PC-3 (cell line): Measurements from ENCODE around the gene AP3B1. TPM values are rescaled to one million over a fixed set of nuclear protein-coding genes. Genes with fewer than 3 reads are reported as not detected.

ENCODE experiments used
- ATAC-seq: fragments of 200-7000 bp; cut with Tn5 transposase; 2 replicates; pipeline ENCODE4 v1.9.1; 2020; ENCODE audit warnings: mild to moderate bottlenecking, moderate library complexity
- BruUV-seq: library from RNA; stranded (reverse); fragments of 400-500 nt; replicated peaks from 2 replicates; lab custom pipeline; 2021; lab: Mats Ljungman, UMichigan
- CTCF ChIA-PET: fragments of 300-600 bp; sonication (Branson Sonifier 250); formaldehyde crosslinking; loops from one replicate; lab custom pipeline; 2022; ENCODE audit warnings: antibody characterized with exemption; lab: Charles Lee
- POLR2A ChIA-PET: fragments of 300-600 bp; sonication (Branson Sonifier 250); formaldehyde crosslinking; loops from one replicate; lab custom pipeline; 2022; ENCODE audit warnings: antibody characterized with exemption; ENCODE audit not compliant: unreplicated experiment; lab: Charles Lee
- DNase-seq: peaks from one replicate; pipeline ENCODE4 v3.0.0-alpha.2; 2015
- H2AFZ ChIP-seq: fragments of 300-600 bp; sonication (generic); 2 replicates; pipeline ENCODE4 v1.6.0; 2016; ENCODE audit warnings: antibody characterized with exemption, low read length
- H3F3A ChIP-seq: fragments of 300-600 bp; sonication (generic); one replicate; pipeline ENCODE4 v1.6.0; 2017; ENCODE audit warnings: antibody characterized with exemption, low read length, control low read depth, mild to moderate bottlenecking; ENCODE audit not compliant: unreplicated experiment
- H3K27ac ChIP-seq: fragments of 300-600 bp; sonication (generic); 2 replicates; pipeline ENCODE4 v1.5.1; 2016; ENCODE audit warnings: mild to moderate bottlenecking, low read length
- H3K27me3 ChIP-seq: fragments of 300-600 bp; sonication (generic); 2 replicates; pipeline ENCODE4 v1.6.1; 2016; ENCODE audit warnings: low read length, mixed read lengths
- H3K36me3 ChIP-seq: fragments of 300-600 bp; sonication (generic); 2 replicates; pipeline ENCODE4 v1.6.1; 2016; ENCODE audit warnings: low read depth, mixed run types, low read length, mixed read lengths
- H3K4me1 ChIP-seq: fragments of 300-600 bp; sonication (generic); 2 replicates; pipeline ENCODE4 v1.5.1; 2016; ENCODE audit warnings: low read length; ENCODE audit not compliant: insufficient read depth
- H3K4me2 ChIP-seq: fragments of 300-600 bp; sonication (generic); 2 replicates; pipeline ENCODE4 v1.6.0; 2016; ENCODE audit warnings: low read length
- H3K4me3 ChIP-seq: fragments of 300-600 bp; sonication (generic); 2 replicates; pipeline ENCODE4 v1.5.1; 2016; ENCODE audit warnings: mild to moderate bottlenecking, low read length, mixed read lengths
- H3K79me2 ChIP-seq: fragments of 300-600 bp; sonication (generic); 2 replicates; pipeline ENCODE4 v1.6.1; 2017; ENCODE audit warnings: low read length, mixed read lengths
- H3K9ac ChIP-seq: fragments of 300-600 bp; sonication (generic); 2 replicates; pipeline ENCODE4 v1.6.0; 2016; ENCODE audit warnings: mild to moderate bottlenecking, low read length
- H3K9me2 ChIP-seq: fragments of 300-600 bp; sonication (generic); replicated peaks from 2 replicates; pipeline ENCODE4 v1.6.1; 2016; ENCODE audit warnings: mixed run types, low read length, mixed read lengths
- H3K9me3 ChIP-seq: fragments of 300-600 bp; sonication (generic); 2 replicates; pipeline ENCODE4 v1.6.1; 2016; ENCODE audit warnings: low read length, mixed read lengths
- H4K20me1 ChIP-seq: fragments of 300-600 bp; sonication (generic); 2 replicates; pipeline ENCODE4 v1.6.1; 2016; ENCODE audit warnings: low read length, mixed read lengths
- EZH2 ChIP-seq: fragments of 300-600 bp; sonication (generic); IDR thresholded peaks from one replicate; pipeline ENCODE4 v1.6.1; 2017; ENCODE audit warnings: antibody characterized with exemption, mild to moderate bottlenecking, low read length; ENCODE audit not compliant: unreplicated experiment
- EZH2phosphoT487 ChIP-seq: fragments of 300-600 bp; sonication (generic); IDR thresholded peaks from 2 replicates; pipeline ENCODE4 v1.6.1; 2018; ENCODE audit warnings: mild to moderate bottlenecking, antibody characterized with exemption, low read length, borderline replicate concordance
- intact Hi-C: fragments of 100-400 bp; cut with micrococcal nuclease; formaldehyde crosslinking; loops from 2 replicates; pipeline ENCODE4 v1.9.0; 2023
- total RNA-seq: library from RNA; depleted of rRNA; stranded (reverse); fragments of >200 nt; gene quantifications from 2 replicates; pipeline ENCODE4 v1.2.3, GENCODE V29; 2014
- TF ChIP-seq, protein P1 (sequence below): fragments of 300-600 bp; sonication (generic); conservative IDR thresholded peaks from 2 replicates; pipeline ENCODE4 v1.5.1; 2017; ENCODE audit warnings: antibody characterized with exemption, low read depth, mild to moderate bottlenecking, low read length

The AP3B1 gene
- total RNA-seq, 1 experiment from 2014 or later: 25.7 TPM

DNA sequence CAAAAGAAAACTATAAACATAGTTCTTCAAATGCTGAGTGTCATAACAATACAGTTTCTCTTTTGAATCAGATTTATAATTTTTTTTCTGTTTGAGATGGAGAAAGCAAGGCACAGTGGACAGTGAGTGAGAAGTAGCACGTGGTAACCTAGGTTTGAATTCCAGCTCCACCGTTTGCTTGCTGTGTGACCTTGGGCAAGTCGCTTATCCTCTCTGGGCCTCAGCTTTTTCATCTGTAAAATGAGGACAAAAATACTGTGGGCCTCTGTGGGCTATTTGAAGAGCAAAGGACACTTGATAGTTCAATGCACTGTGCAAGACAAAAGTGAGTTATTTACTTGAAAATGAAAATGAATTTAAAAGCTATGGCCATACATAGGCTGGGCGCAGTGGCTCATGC is 330.7 kb downstream of the AP3B1 start:
- POLR2A ChIA-PET: no interaction called here
- H3K9me2 ChIP-seq: no peaks in the 10 kb centered on the region
- H3K27ac ChIP-seq: no peak overlapping the region
- TF ChIP-seq, protein P1, sequence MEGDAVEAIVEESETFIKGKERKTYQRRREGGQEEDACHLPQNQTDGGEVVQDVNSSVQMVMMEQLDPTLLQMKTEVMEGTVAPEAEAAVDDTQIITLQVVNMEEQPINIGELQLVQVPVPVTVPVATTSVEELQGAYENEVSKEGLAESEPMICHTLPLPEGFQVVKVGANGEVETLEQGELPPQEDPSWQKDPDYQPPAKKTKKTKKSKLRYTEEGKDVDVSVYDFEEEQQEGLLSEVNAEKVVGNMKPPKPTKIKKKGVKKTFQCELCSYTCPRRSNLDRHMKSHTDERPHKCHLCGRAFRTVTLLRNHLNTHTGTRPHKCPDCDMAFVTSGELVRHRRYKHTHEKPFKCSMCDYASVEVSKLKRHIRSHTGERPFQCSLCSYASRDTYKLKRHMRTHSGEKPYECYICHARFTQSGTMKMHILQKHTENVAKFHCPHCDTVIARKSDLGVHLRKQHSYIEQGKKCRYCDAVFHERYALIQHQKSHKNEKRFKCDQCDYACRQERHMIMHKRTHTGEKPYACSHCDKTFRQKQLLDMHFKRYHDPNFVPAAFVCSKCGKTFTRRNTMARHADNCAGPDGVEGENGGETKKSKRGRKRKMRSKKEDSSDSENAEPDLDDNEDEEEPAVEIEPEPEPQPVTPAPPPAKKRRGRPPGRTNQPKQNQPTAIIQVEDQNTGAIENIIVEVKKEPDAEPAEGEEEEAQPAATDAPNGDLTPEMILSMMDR: no peak
- TF ChIP-seq EZH2 (no peak), EZH2phosphoT487 (no peak)
- no peaks in the 10 kb centered on the region for H3K4me1 ChIP-seq
- H3K36me3 ChIP-seq: no peaks in the 10 kb centered on the region
- CTCF ChIA-PET: no interaction called here
- H3K79me2 ChIP-seq: no peaks in the 10 kb centered on the region
- H3K4me2 ChIP-seq: no peak overlapping the region
- H3K27me3 ChIP-seq: no peaks in the 10 kb centered on the region
- no peaks in the 10 kb centered on the region for H3K9me3 ChIP-seq
- ATAC-seq (no peak), DNase-seq (no peak)
- no TSS peak for BruUV-seq
- H3K4me3 ChIP-seq: no peak overlapping the region
- intact Hi-C loops: no loop called here
- H4K20me1 ChIP-seq: no peaks in the 10 kb centered on the region
- no peak overlapping the region for H3K9ac ChIP-seq
- no peak overlapping the region for H2AFZ ChIP-seq
- H3F3A ChIP-seq: no peaks in the 10 kb centered on the region

- H3K9ac ChIP-seq: no peak overlapping the region
- H3K9me2 ChIP-seq: no peaks in the 10 kb centered on the region
- TF ChIP-seq, protein P1: no peak
- TF ChIP-seq EZH2phosphoT487 (no peak), EZH2 (no peak)
- CTCF ChIA-PET: no interaction called here
- no peaks in the 10 kb centered on the region for H3F3A ChIP-seq
- H4K20me1 ChIP-seq: no peaks in the 10 kb centered on the region
- H3K79me2 ChIP-seq: no peaks in the 10 kb centered on the region
- H3K4me1 ChIP-seq: no peaks in the 10 kb centered on the region
- no TSS peak for BruUV-seq
- H3K9me3 ChIP-seq: no peaks in the 10 kb centered on the region
- H3K36me3 ChIP-seq: no peaks in the 10 kb centered on the region
- ATAC-seq (no peak), DNase-seq (no peak)
- no peak overlapping the region for H3K4me3 ChIP-seq
- H3K27me3 ChIP-seq: no peaks in the 10 kb centered on the region
- intact Hi-C loops: no loop called here
- H3K27ac ChIP-seq: no peak overlapping the region
- H2AFZ ChIP-seq: no peak overlapping the region
- POLR2A ChIA-PET: no interaction called here
- no peak overlapping the region for H3K4me2 ChIP-seq
These were observed 333.6 kb downstream of the AP3B1 start for GRCh38 chr5:77960863-77961396.

DNA sequence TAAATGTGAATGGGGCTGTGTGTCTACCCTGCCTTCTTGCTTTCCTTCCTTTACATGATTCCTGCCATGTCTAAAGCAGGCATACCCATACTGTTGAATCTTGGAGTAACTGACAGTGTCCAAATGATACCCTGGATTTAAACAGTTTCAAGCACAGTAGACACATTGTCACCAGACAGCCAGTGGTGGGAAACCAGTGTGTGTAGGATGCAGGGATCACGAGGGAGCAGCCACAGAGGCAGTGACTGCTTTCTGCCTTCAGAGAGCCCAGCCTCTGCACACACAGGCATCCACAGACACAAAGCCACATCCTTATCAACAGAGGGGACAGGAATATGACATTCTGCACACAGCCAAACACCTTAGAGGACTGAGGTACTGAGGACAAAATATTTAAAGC is 334.2 kb downstream of the AP3B1 start:
- DNase-seq: no peak
- Histone ChIP-seq H2AFZ (no peak overlapping the region), H3F3A (no peaks in the 10 kb centered on the region), H3K27ac (no peak overlapping the region), H3K4me2 (no peak overlapping the region), H3K9ac (no peak overlapping the region), H3K36me3 (no peaks in the 10 kb centered on the region), H3K9me3 (no peaks in the 10 kb centered on the region), H3K79me2 (no peaks in the 10 kb centered on the region), H4K20me1 (no peaks in the 10 kb centered on the region), H3K4me1 (no peaks in the 10 kb centered on the region), H3K27me3 (no peaks in the 10 kb centered on the region), H3K4me3 (no peak overlapping the region), H3K9me2 (no peaks in the 10 kb centered on the region)
- TF ChIP-seq EZH2phosphoT487 (no peak), EZH2 (no peak)
- TF ChIP-seq, protein P1: no peak
- intact Hi-C loops: no loop called here
- no peak for ATAC-seq
- ChIA-PET CTCF (no interaction called here), POLR2A (no interaction called here)
- BruUV-seq: no TSS peak
